Suprapubic skin (tissue), 4 donors: ENCODE results near the gene ACTR6.

Source experiments
- EP300 ChIP-seq: sonication (generic); formaldehyde crosslinking; IDR thresholded peaks from one replicate; pipeline ENCODE4 v1.6.1; 2017; ENCODE audit warnings: antibody characterized with exemption
- POLR2A ChIP-seq, 2 donors: fragments of 450-650 bp; IDR thresholded peaks; one replicate each; pipeline ENCODE4 v1.6.1; 2017; ENCODE audit warnings: antibody characterized with exemption in 2 of 2, mild to moderate bottlenecking in 2 of 2, moderate library complexity in 2 of 2
- POLR2AphosphoS5 ChIP-seq, 3 donors: sonication (generic); formaldehyde crosslinking; IDR thresholded peaks; one replicate each; pipeline ENCODE4 v1.6.1; 2017; ENCODE audit warnings: antibody characterized with exemption in 3 of 3
- TF ChIP-seq, protein P1 (sequence below), 2 donors: fragments of 200-600 bp in 1 of 2; fragments of 450-650 bp in 1 of 2; sonication (generic) in 1 of 2; IDR thresholded peaks; one replicate each; pipeline ENCODE4 v1.5.1; 2016 to 2019; ENCODE audit warnings: antibody characterized with exemption in 2 of 2, mild to moderate bottlenecking in 1 of 2, moderate library complexity in 1 of 2

- no peak for TF ChIP-seq POLR2AphosphoS5 (IDR thresholded peaks at IDR 0.05)
- TF ChIP-seq, protein P1, sequence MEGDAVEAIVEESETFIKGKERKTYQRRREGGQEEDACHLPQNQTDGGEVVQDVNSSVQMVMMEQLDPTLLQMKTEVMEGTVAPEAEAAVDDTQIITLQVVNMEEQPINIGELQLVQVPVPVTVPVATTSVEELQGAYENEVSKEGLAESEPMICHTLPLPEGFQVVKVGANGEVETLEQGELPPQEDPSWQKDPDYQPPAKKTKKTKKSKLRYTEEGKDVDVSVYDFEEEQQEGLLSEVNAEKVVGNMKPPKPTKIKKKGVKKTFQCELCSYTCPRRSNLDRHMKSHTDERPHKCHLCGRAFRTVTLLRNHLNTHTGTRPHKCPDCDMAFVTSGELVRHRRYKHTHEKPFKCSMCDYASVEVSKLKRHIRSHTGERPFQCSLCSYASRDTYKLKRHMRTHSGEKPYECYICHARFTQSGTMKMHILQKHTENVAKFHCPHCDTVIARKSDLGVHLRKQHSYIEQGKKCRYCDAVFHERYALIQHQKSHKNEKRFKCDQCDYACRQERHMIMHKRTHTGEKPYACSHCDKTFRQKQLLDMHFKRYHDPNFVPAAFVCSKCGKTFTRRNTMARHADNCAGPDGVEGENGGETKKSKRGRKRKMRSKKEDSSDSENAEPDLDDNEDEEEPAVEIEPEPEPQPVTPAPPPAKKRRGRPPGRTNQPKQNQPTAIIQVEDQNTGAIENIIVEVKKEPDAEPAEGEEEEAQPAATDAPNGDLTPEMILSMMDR (IDR thresholded peaks at IDR 0.05), result no peak
- TF ChIP-seq POLR2A (IDR thresholded peaks at IDR 0.05), result no peak
- TF ChIP-seq EP300, result no peak
Observed at GRCh38 chr12:100179252-100179651, 21.4 kb upstream of the ACTR6 start.
